Measurements from ENCODE around the gene HRK.

The HRK gene

DNA sequence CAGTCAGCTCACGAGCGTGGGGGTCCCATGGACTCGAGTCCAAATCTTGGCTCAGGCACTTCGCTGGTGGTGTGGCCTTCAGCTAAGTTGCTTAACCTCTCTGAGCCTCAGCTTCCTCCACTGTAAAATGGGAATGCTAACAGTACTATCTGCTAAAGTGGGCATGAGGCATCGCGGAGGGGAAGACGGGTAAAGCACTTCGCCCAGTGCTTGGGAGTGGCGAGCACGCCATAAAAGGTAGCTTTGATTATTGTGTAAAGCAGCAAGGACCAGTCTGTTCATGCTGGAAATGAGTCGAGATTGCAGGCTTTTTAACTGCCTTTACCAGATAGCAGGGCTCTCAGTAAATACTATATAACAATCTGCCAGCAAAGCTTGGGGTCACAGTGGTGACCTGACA, 24.5 kb downstream of the HRK start:
- no peak overlapping the region for H3K4me3 ChIP-seq (ENCODE audit: low read depth, low read length)
- TF ChIP-seq CTCF (IDR thresholded peaks at IDR 0.05; ENCODE audit: low read depth, low read length, missing control alignments) = no peak
- in situ Hi-C loops (cut with HindIII; ENCODE audit: low sequenced_read_pairs) = no loop called here
- DNase-seq (ENCODE audit: low read depth) = no peak

GRCh38 chr12:116855744-116856470, 25.3 kb downstream of the HRK start:
- TF ChIP-seq CTCF (IDR thresholded peaks at IDR 0.05; ENCODE audit: low read depth, low read length, missing control alignments) = no peak

DNA sequence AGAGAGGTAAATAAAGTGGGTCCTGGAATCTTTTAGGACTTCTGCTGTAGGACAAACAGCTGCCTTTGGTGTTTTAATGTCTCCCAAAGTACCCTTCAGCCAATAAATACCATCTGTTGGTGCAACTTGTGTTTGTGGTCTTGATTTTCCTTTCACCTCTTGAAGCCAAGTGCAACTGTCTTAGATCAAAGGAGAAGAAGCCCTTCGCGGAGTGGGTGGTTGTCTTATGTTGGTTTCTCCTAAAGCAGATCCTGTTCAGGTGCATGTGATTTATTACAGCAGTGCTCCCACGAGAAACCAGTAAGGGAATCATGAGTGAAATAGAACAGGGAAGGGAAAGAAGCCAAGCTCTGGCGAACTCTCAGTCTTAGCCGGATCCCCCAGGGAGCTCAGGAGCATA, 27.7 kb downstream of the HRK start:
- in situ Hi-C loops (cut with HindIII; ENCODE audit: low sequenced_read_pairs) = no loop called here
- no peak for TF ChIP-seq CTCF (IDR thresholded peaks at IDR 0.05; ENCODE audit: low read depth, low read length, missing control alignments)
- H3K4me3 ChIP-seq (ENCODE audit: low read depth, low read length) = no peak overlapping the region
- DNase-seq (ENCODE audit: low read depth) = no peak

More at GRCh38 chr12:116855744-116856470, 25.3 kb downstream of the HRK start:
- DNase-seq (ENCODE audit: low read depth) = no peak
- in situ Hi-C loops (cut with HindIII; ENCODE audit: low sequenced_read_pairs) = no loop called here
- H3K4me3 ChIP-seq (ENCODE audit: low read depth, low read length) = no peak overlapping the region

- in situ Hi-C loops (cut with HindIII; ENCODE audit: low sequenced_read_pairs) = no loop called here
- TF ChIP-seq CTCF (IDR thresholded peaks at IDR 0.05; ENCODE audit: low read depth, low read length, missing control alignments) = no peak
- no peak for DNase-seq (ENCODE audit: low read depth)
- no peak overlapping the region for H3K4me3 ChIP-seq (ENCODE audit: low read depth, low read length)
These were observed 28.9 kb downstream of the HRK start for GRCh38 chr12:116852303-116852702.

- in situ Hi-C loops (cut with HindIII; ENCODE audit: low sequenced_read_pairs) = no loop called here
- TF ChIP-seq CTCF (IDR thresholded peaks at IDR 0.05; ENCODE audit: low read depth, low read length, missing control alignments) = no peak
- no peak overlapping the region for H3K4me3 ChIP-seq (ENCODE audit: low read depth, low read length)
- DNase-seq (ENCODE audit: low read depth) = no peak
These were observed 32.0 kb downstream of the HRK start for GRCh38 chr12:116849216-116849615.

DNA sequence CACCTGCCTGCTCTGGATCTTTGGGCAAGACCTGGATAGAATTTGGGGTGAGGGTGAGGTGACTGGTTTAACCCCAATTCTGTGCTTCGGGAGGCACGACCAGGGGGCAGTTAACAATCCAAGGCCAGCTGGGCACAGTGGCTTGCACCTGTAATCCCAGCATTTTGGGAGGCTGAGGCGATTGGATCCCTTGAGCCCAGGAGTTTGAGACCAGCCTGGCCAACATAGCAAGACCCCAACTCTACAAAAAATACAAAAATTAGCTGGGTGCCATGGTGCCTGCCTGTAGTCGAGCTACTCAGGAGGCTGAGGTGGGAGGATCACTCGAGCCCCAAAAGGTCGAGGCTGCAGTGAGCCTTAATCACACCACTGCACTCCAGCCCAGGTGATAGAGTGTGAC, 38.2 kb downstream of the HRK start:
- in situ Hi-C loops (cut with HindIII; ENCODE audit: low sequenced_read_pairs) = no loop called here
- TF ChIP-seq CTCF (IDR thresholded peaks at IDR 0.05; ENCODE audit: low read depth, low read length, missing control alignments) = no peak
- no peak for DNase-seq (ENCODE audit: low read depth)
- H3K4me3 ChIP-seq (ENCODE audit: low read depth, low read length) = no peak overlapping the region

All from astrocyte of the cerebellum (primary cell).